Suppressor macrophage (primary cell): ENCODE data around the gene WFDC9.
A peak's percentile ranks its signal among the peaks of the same experiment; 100 is the strongest.
"Not testable (repeated sequence)": the region's sequence is repeated elsewhere in the genome, so short reads cannot be mapped to it uniquely, and the experiment has no call there.

Experiments
- DNase-seq, 4 experiments: peaks; one replicate each; pipeline ENCODE4 v3.0.0-alpha.2; 2020 to 2022
- total RNA-seq, 17 experiments: gene quantifications; one replicate each; lab custom pipeline; 2026; ENCODE audit warnings: mixed read lengths in 6 of 17, inconsistent platforms in 3 of 17; lab: John Stamatoyannopoulos, UW

Gene WFDC9
- 0 to 0.11 (median 0) reads per million in 17 experiments for total RNA-seq

GRCh38 chr20:45631184-45631583 is at the start of gene WFDC9:
WFDC9 (minus strand) TSS chr20:45631284; CDS start chr20:45610181, 21,103 bp downstream.
- no peak for DNase-seq

- no peak for DNase-seq
Observed at GRCh38 chr20:45679650-45680049, 48.6 kb upstream of the WFDC9 start.

GRCh38 chr20:45672765-45673164 is 41.7 kb upstream of the WFDC9 start:
- no peak for DNase-seq

GRCh38 chr20:45670139-45670538 is 39.1 kb upstream of the WFDC9 start, which contains the start of gene WFDC11:
WFDC11 (minus strand) TSS chr20:45670239; CDS start chr20:45650600, 19,639 bp downstream.
- no peak for DNase-seq

- not testable (repeated sequence) for DNase-seq
Observed at GRCh38 chr20:45657038-45657437, 26.0 kb upstream of the WFDC9 start.

- not testable (repeated sequence) for DNase-seq
Observed at GRCh38 chr20:45651726-45652125, 20.6 kb upstream of the WFDC9 start.

- DNase-seq: no peak
Observed at GRCh38 chr20:45649312-45649863, 18.3 kb upstream of the WFDC9 start.

GRCh38 chr20:45647441-45648050 is 16.5 kb upstream of the WFDC9 start:
- no peak for DNase-seq

GRCh38 chr20:45646875-45647274 is 15.8 kb upstream of the WFDC9 start:
- no peak for DNase-seq

GRCh38 chr20:45645869-45646268 is 14.8 kb upstream of the WFDC9 start:
- DNase-seq: not testable (repeated sequence)

- DNase-seq: not testable (repeated sequence)
Observed at GRCh38 chr20:45641076-45641475, 10.0 kb upstream of the WFDC9 start.

- no peak for DNase-seq
Observed at GRCh38 chr20:45639687-45640086, 8.6 kb upstream of the WFDC9 start.

GRCh38 chr20:45636513-45636912 is 5.4 kb upstream of the WFDC9 start:
- DNase-seq: no peak

GRCh38 chr20:45630371-45630770 is 713 bp downstream of the WFDC9 start:
- no peak for DNase-seq

GRCh38 chr20:45629496-45630100 is 1.5 kb downstream of the WFDC9 start, which contains the start of gene WFDC10A:
WFDC10A (plus strand) TSS chr20:45629739; CDS start chr20:45629814, 75 bp downstream.
- peak; percentile 74 to 90 (median 88) for DNase-seq

- DNase-seq: no peak
Observed at GRCh38 chr20:45626540-45626939, 4.5 kb downstream of the WFDC9 start.

- DNase-seq: no peak
Observed at GRCh38 chr20:45621593-45621992, 9.5 kb downstream of the WFDC9 start.

- no peak for DNase-seq
Observed at GRCh38 chr20:45617591-45617990, 13.5 kb downstream of the WFDC9 start.

- no peak for DNase-seq
Observed at GRCh38 chr20:45612314-45612713, 18.8 kb downstream of the WFDC9 start.

- DNase-seq: peak; percentile 51 to 76 (median 68)
Observed at GRCh38 chr20:45611054-45611453, 20.0 kb downstream of the WFDC9 start.

GRCh38 chr20:45607810-45608209 is 23.3 kb downstream of the WFDC9 start:
- DNase-seq: peak in 3 of 4 experiments; percentile 6 to 52 (median 24)

GRCh38 chr20:45595235-45595634 is 35.8 kb downstream of the WFDC9 start:
- DNase-seq: no peak

GRCh38 chr20:45593498-45593897 is 37.6 kb downstream of the WFDC9 start:
- no peak for DNase-seq
